ENCODE measurements around the gene SLC35B4.

Gene SLC35B4

DNA sequence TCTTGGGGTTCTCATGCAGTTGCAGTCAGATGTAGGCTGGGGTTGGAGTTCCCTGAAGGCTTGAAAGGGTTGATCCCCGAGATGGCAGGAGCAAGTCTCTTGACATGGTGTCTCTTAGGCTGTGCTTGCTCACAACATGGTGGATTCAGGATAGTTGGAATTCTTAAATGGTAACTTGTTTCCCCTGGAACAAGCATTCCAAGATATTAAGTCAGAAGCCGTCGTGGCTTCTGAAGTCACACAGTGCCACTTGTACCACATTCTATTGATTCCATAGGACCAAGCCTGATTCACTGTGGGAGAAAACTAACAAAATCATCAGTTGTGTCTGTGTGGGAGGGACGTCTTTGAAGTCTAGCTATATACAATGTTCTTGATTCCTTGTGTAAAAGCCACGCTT lies 3.5 kb upstream of the SLC35B4 start:
- no peak for TF ChIP-seq CTCF (IDR thresholded peaks at IDR 0.05; ENCODE audit: borderline replicate concordance, insufficient read depth, low read depth, low read length)
- no peak overlapping the region for H3K4me3 ChIP-seq (ENCODE audit: low read depth, low read length)

DNA sequence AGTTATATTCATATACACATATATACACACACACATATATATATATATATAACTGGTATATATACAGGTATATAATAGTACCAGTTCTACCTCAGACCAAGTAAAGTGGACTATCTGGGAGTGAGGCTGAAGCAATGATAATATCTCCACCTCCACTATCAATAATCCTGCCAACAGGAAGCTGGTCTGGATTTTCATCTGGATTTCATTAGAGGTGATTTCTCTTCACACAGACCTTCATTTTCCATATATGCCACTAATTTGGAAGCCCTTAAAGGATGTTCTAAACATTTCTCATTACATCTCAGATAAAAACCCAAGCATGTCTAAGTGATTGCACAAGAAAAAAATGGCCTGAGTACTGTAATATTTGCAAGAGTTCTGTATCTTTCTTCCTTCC lies 1.7 kb upstream of the SLC35B4 start:
- H3K4me3 ChIP-seq (ENCODE audit: low read depth, low read length) = no peak overlapping the region
- TF ChIP-seq CTCF (IDR thresholded peaks at IDR 0.05; ENCODE audit: borderline replicate concordance, insufficient read depth, low read depth, low read length) = no peak

- H3K4me3 ChIP-seq (ENCODE audit: low read depth, low read length) = no peak overlapping the region
- TF ChIP-seq CTCF (IDR thresholded peaks at IDR 0.05; ENCODE audit: borderline replicate concordance, insufficient read depth, low read depth, low read length) = no peak
Observed at GRCh38 chr7:134317434-134317833, 704 bp upstream of the SLC35B4 start.

GRCh38 chr7:134315679-134316538 lies 821 bp downstream of the SLC35B4 start:
- TF ChIP-seq CTCF (IDR thresholded peaks at IDR 0.05; ENCODE audit: borderline replicate concordance, insufficient read depth, low read depth, low read length) = no peak
- peak overlapping the region; percentile 98 for H3K4me3 ChIP-seq (ENCODE audit: low read depth, low read length)

- TF ChIP-seq CTCF (IDR thresholded peaks at IDR 0.05; ENCODE audit: borderline replicate concordance, insufficient read depth, low read depth, low read length) = no peak
- no peak overlapping the region for H3K4me3 ChIP-seq (ENCODE audit: low read depth, low read length)
Observed at GRCh38 chr7:134313543-134313942, 3.2 kb downstream of the SLC35B4 start.

- H3K4me3 ChIP-seq (ENCODE audit: low read depth, low read length) = no peak overlapping the region
Observed at GRCh38 chr7:134312717-134313116, 4.0 kb downstream of the SLC35B4 start.

More at GRCh38 chr7:134312717-134313116, 4.0 kb downstream of the SLC35B4 start:
- TF ChIP-seq CTCF (IDR thresholded peaks at IDR 0.05; ENCODE audit: borderline replicate concordance, insufficient read depth, low read depth, low read length) = no peak
